ENCODE results near the gene ATIC. TPM values are rescaled to one million over a fixed set of nuclear protein-coding genes. Genes with fewer than 3 reads are reported as not detected.

The ATIC gene
- polyA plus RNA-seq, 1 donor from 2014 or later: 9.5 TPM

- H4K20me1 ChIP-seq (ENCODE audit: insufficient read depth): no peaks in the 10 kb centered on the region
- no peak overlapping the region for H2AFZ ChIP-seq (ENCODE audit: low read depth, low read length)
- no peak overlapping the region for H3K4me3 ChIP-seq (ENCODE audit: low read length)
- H3K9me3 ChIP-seq (ENCODE audit: low read length): no peaks in the 10 kb centered on the region
- no peak overlapping the region for H3K27ac ChIP-seq (ENCODE audit: low read length)
- no peak for TF ChIP-seq CTCF (IDR thresholded peaks at IDR 0.05; ENCODE audit: poor library complexity, severe bottlenecking)
- no peak for TF ChIP-seq TAF1 (IDR thresholded peaks at IDR 0.05; ENCODE audit: low read depth)
- no peak for TF ChIP-seq REST (IDR thresholded peaks at IDR 0.05; ENCODE audit: borderline replicate concordance)
- TF ChIP-seq POLR2AphosphoS5 (IDR thresholded peaks at IDR 0.05): no peak
- TF ChIP-seq SMC3 (conservative IDR thresholded peaks at IDR 0.05; ENCODE audit: poor library complexity): no peak
- no peak for TF ChIP-seq EP300 (conservative IDR thresholded peaks at IDR 0.05; ENCODE audit: poor library complexity, severe bottlenecking)
- TF ChIP-seq EZH2 (IDR thresholded peaks at IDR 0.05; ENCODE audit: borderline replicate concordance, insufficient read depth, low read length, poor library complexity, severe bottlenecking): no peak
- no peak for TF ChIP-seq RAD21 (conservative IDR thresholded peaks at IDR 0.05)
- TF ChIP-seq MXI1 (conservative IDR thresholded peaks at IDR 0.05; ENCODE audit: poor library complexity, severe bottlenecking): no peak
- no peaks in the 10 kb centered on the region for H3K36me3 ChIP-seq (ENCODE audit: insufficient read depth, low read length)
- H3K4me2 ChIP-seq (ENCODE audit: low read length): no peak overlapping the region
- H3F3A ChIP-seq (ENCODE audit: insufficient read depth, low read length, poor library complexity, severe bottlenecking): no peaks in the 10 kb centered on the region
- H3K9me2 ChIP-seq (ENCODE audit: insufficient read depth, low read length): no peaks in the 10 kb centered on the region
- H3K27me3 ChIP-seq (ENCODE audit: insufficient read depth, low read depth, low read length): no peaks in the 10 kb centered on the region
- H3K79me2 ChIP-seq (replicated peaks; ENCODE audit: insufficient read depth, low read length): no peaks in the 10 kb centered on the region
- no peak overlapping the region for H3K9ac ChIP-seq (ENCODE audit: low read length)
Measured at GRCh38 chr2:215399067-215399716, 87.3 kb downstream of the ATIC start.

Other genes starting within 250 kb of the ATIC start
- gene ABCA12, start 173.4 kb upstream of the ATIC start, polyA plus RNA-seq: not detected in 2 replicates
- gene FN1, start 124.0 kb downstream of the ATIC start, polyA plus RNA-seq: 0.93 and 5.1 TPM in 2 replicates

Measured in neural cell (in vitro differentiated cells).